GM12864 (cell line): ENCODE measurements around the gene SLC45A1.

Source experiments
- DNase-seq: peaks from one replicate; pipeline ENCODE4 v3.0.0-alpha.2; 2011; ENCODE audit warnings: low read depth
- H3K4me3 ChIP-seq: 2 replicates; pipeline ENCODE4 v1.5.1; 2011; ENCODE audit warnings: mild to moderate bottlenecking, low read depth, low read length, control low read depth
- TF ChIP-seq, protein P1 (sequence below): IDR thresholded peaks from 2 replicates; pipeline ENCODE4 v1.5.1; 2011; ENCODE audit warnings: low read depth, mild to moderate bottlenecking, moderate library complexity, low read length, control low read depth, inconsistent platforms; ENCODE audit errors: missing control alignments

The SLC45A1 gene

DNA sequence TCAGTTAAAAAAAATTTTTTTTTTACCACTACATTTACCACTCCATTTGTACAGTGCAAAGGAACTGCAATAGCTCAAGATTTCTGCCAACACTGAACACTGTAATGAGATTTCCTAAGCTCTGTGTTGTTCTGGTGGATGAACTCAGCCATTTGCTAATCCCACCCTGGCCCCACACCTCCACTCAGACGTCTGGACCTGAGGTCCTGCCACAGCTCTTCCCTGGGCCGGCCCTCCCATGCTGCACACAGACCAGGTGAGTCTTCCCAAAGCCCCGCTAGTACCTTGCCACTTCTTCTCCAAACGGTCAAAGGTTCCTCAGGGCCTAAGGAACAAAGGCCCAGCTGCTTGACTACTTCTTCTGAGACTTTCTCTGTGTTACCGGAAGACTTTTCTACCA is 56.4 kb downstream of the SLC45A1 start:
- H3K4me3 ChIP-seq: no peak overlapping the region

DNA sequence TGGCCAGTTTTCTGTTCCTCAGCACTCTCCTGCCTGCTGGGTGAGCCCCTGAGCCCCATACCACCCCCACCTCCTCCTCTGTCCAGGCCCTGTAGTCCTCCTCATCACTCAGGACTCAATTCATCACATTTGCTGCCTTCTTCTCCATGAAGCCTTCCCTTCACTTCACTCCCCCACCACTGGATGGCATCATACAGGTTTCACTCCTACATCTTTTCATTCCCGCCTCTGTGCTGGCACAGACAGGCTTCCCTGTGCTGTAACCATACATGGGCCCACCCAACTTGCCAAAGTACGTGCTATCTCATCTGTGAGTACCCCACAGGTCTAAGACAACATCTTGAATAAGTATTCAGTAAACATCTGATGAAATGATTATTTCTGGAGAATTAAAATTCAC is 56.9 kb downstream of the SLC45A1 start:
- no peak overlapping the region for H3K4me3 ChIP-seq
- TF ChIP-seq, protein P1, sequence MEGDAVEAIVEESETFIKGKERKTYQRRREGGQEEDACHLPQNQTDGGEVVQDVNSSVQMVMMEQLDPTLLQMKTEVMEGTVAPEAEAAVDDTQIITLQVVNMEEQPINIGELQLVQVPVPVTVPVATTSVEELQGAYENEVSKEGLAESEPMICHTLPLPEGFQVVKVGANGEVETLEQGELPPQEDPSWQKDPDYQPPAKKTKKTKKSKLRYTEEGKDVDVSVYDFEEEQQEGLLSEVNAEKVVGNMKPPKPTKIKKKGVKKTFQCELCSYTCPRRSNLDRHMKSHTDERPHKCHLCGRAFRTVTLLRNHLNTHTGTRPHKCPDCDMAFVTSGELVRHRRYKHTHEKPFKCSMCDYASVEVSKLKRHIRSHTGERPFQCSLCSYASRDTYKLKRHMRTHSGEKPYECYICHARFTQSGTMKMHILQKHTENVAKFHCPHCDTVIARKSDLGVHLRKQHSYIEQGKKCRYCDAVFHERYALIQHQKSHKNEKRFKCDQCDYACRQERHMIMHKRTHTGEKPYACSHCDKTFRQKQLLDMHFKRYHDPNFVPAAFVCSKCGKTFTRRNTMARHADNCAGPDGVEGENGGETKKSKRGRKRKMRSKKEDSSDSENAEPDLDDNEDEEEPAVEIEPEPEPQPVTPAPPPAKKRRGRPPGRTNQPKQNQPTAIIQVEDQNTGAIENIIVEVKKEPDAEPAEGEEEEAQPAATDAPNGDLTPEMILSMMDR: peak; percentile 37
- DNase-seq: no peak

More for the DNA sequence above, 56.4 kb downstream of the SLC45A1 start:
- no peak for DNase-seq
- TF ChIP-seq, protein P1: no peak

DNA sequence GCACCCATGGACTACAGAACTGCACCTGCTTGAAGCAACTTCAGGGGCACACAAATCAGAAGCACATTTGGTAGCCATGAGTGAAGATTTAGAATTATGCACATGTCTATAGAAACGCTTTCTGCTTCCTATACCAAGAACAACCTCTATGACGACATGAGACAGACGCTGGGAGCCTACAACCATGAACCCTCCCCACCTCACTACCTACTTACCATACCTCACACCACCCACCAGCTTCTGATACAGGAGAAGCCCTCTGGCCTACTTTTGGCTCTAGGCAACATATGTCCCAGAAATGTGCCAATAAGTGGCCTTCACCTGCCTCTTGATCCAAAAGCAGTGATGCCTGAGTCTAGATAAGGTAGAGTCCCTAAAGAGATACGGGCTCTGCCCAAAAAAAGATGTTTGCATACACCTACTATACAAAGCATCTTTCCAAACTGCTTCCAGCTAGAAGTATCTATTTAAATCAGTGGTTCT is 58.5 kb downstream of the SLC45A1 start:
- no peak overlapping the region for H3K4me3 ChIP-seq
- no peak for DNase-seq
- TF ChIP-seq, protein P1: no peak

DNA sequence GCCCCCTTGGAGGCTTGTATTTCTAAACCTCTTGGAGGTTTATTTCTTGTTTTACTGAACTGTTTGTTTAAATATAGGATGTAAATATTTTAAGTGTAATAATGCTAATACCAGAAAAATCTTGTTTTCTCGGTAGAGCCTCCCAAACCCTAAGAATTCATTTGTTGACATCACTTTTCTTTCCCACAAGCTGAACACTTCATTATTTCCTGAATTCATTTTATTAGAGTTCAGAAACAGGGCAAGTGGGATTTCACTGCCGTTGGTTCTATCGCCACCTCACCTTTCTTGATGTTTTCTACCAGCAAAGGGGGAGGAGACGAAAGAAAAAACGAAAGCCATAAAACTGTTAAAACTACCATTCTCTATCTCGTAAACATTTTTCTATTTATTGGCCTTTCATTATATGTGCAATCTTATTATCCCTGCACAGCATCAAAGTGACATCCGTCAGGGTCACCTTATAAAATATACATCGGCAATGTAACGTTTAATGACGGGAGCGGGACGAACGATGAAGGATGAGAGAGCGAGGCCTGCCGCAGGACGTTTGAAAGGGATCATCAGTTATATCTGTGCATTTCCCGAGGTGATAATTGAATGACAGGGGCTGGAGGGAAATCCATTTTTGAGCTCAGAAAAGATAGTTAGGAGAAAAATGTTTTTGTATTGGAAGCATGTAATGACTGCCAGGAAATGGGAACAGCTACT is 59.5 kb downstream of the SLC45A1 start:
- H3K4me3 ChIP-seq: no peak overlapping the region
- no peak for DNase-seq
- TF ChIP-seq, protein P1: no peak

DNA sequence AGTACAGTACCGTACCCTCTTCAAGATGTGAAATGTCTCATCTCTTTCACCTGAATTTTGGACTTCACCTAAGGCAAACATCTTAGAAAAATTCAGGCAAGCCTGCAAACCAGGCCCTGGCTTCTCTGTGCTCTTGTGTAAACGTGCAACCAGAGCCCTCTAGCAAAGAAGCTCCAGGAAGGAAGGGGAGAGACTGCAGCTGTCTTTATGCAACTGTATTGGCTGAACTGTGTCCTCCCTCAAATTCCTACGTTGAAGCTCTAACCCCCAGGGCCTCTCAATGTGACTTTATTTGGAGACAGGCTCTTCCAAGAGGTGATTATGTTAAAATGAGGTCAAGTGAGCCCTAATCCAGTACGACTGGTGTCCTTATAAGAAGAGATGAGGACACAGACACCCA is 60.3 kb downstream of the SLC45A1 start:
- TF ChIP-seq, protein P1: no peak
- DNase-seq: no peak
- no peak overlapping the region for H3K4me3 ChIP-seq

DNA sequence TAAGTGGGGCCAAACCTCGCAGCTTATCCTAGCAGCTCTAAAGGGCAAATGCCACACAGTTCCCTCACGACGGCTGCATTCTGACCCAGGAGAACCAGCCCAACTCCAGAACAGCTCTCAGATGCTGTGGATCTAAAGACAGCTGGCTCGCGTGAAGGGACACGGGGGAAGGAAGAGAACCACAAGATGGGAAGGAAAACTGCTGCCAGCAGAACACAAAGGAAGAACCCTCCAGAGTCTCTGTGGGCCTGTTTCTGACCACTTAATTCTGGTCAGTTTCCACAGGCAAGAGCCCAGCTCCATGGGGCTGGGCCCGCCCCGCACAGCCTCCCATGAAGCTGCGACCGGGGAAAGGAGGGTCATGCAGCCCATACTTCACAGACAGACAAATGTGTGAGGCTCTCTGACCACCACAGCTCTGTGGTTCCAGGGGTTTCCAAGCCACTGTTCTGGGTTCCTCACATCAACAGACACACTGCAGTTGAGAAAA is 61.1 kb downstream of the SLC45A1 start:
- H3K4me3 ChIP-seq: no peak overlapping the region
- TF ChIP-seq, protein P1: no peak
- DNase-seq: no peak
